Aorta (tissue), 5 donors: ENCODE data around the gene RCSD1. TPM values are rescaled to one million over a fixed set of nuclear protein-coding genes. Genes with fewer than 3 reads are reported as not detected.

Source experiments
- ATAC-seq: fragments of 200-7000 bp; cut with Tn5 transposase; one replicate; pipeline ENCODE4 v1.9.1; 2022; ENCODE audit warnings: moderate library complexity; ENCODE audit not compliant: low FRiP score
- DNase-seq, 2 donors: peaks; one replicate each; pipeline ENCODE4 v3.0.0-alpha.2; 2020
- H3K27ac ChIP-seq, 2 donors: one replicate each; pipeline ENCODE4 v1.5.1; 2013; ENCODE audit warnings: low read length in 2 of 2, mild to moderate bottlenecking in 2 of 2, moderate library complexity in 2 of 2, control low read depth in 1 of 2, inconsistent platforms in 1 of 2, low read depth in 1 of 2
- H3K27me3 ChIP-seq, 2 donors: one replicate each; pipeline ENCODE4 v1.6.1; 2013; ENCODE audit warnings: control low read depth in 1 of 2, low read length in 1 of 2, mild to moderate bottlenecking in 1 of 2, moderate library complexity in 1 of 2; ENCODE audit not compliant: insufficient read depth in 2 of 2, control insufficient read depth in 1 of 2
- H3K36me3 ChIP-seq, 2 donors: one replicate each; pipeline ENCODE4 v1.6.1; 2013; ENCODE audit warnings: control low read depth in 1 of 2, low read length in 1 of 2, mild to moderate bottlenecking in 1 of 2; ENCODE audit not compliant: insufficient read depth in 2 of 2, control insufficient read depth in 1 of 2
- H3K4me1 ChIP-seq, 2 donors: one replicate each; pipeline ENCODE4 v1.6.1; 2013; ENCODE audit warnings: low read length in 2 of 2, control low read depth in 1 of 2, mild to moderate bottlenecking in 1 of 2, moderate library complexity in 1 of 2; ENCODE audit not compliant: insufficient read depth in 2 of 2, control insufficient read depth in 1 of 2
- H3K4me3 ChIP-seq, 2 donors: one replicate each; pipeline ENCODE4 v1.5.1; 2013; ENCODE audit warnings: low read length in 2 of 2, control low read depth in 1 of 2, mild to moderate bottlenecking in 1 of 2
- H3K9me3 ChIP-seq: one replicate; pipeline ENCODE4 v1.6.1; 2013; ENCODE audit warnings: mild to moderate bottlenecking, low read length; ENCODE audit not compliant: control insufficient read depth
- WGBS, 2 donors: extraction: QIAGEN DNeasy Blood & Tissue Kit; methylation state at CpG; one replicate each; pipeline ENCODE4 v1.1.7; 2013; 5-methylcytosine and 5-hydroxymethylcytosine counted together
- intact Hi-C, 2 donors: fragments of 100-400 bp; cut with DNase I; formaldehyde crosslinking; loops; one replicate each; pipeline versions ENCODE4 v1.14.2 to v1.15.0; 2022
- polyA plus RNA-seq, 2 donors: library from polyadenylated mRNA; stranded (reverse); fragments of 200-250 nt; gene quantifications; one replicate each; pipeline ENCODE4 v1.2.3, GENCODE V29; 2013
- total RNA-seq, 2 donors: library from RNA; stranded (reverse); fragmentation: NEBNext Ultra II Directional; extraction: Animal tissue kit (Norgen Biotek cat#: 25700); gene quantifications; one replicate each; pipeline ENCODE4 v1.2.1, GENCODE V29; 2021
- donor health status: healthy with polysubstance abuse.
- donor health status: Bipolar disorder and iron deficiency.
- donor health status: DM: no; HTN: no; CAD: no.
- donor health status: DM: no; HTN: no; CAD: no.
- donor health status: DM: yes; HTN: yes; CAD: no.

The RCSD1 gene
- total and polyA plus RNA-seq, 4 donors: 8.7 to 17.9 (median 10.5) TPM

GRCh38 chr1:167675440-167675839 is 45.4 kb downstream of the RCSD1 start:
- Histone ChIP-seq H3K4me1 (no peaks in the 10 kb centered on the region), H3K4me3 (no peak overlapping the region), H3K27me3 (no peaks in the 10 kb centered on the region), H3K27ac (no peak overlapping the region), H3K9me3 (no peaks in the 10 kb centered on the region), H3K36me3 (no peaks in the 10 kb centered on the region)
- DNase-seq (no peak), ATAC-seq (no peak)
- WGBS, 2 donors: 92 to 94% methylated on average over 5 of the region's 5 CpGs
- intact Hi-C loops: no loop called here

GRCh38 chr1:167676205-167676915 is 46.3 kb downstream of the RCSD1 start:
- no peak overlapping the region for H3K27ac ChIP-seq
- ATAC-seq: no peak
- no peaks in the 10 kb centered on the region for H3K27me3 ChIP-seq
- no peak overlapping the region for H3K4me3 ChIP-seq
- no peak for DNase-seq
- intact Hi-C loops: no loop called here
- 86 to 88% methylated on average over 2 of the region's 2 CpGs for WGBS, 2 donors
- H3K9me3 ChIP-seq: no peaks in the 10 kb centered on the region
- H3K4me1 ChIP-seq: no peaks in the 10 kb centered on the region
- H3K36me3 ChIP-seq: no peaks in the 10 kb centered on the region

DNA sequence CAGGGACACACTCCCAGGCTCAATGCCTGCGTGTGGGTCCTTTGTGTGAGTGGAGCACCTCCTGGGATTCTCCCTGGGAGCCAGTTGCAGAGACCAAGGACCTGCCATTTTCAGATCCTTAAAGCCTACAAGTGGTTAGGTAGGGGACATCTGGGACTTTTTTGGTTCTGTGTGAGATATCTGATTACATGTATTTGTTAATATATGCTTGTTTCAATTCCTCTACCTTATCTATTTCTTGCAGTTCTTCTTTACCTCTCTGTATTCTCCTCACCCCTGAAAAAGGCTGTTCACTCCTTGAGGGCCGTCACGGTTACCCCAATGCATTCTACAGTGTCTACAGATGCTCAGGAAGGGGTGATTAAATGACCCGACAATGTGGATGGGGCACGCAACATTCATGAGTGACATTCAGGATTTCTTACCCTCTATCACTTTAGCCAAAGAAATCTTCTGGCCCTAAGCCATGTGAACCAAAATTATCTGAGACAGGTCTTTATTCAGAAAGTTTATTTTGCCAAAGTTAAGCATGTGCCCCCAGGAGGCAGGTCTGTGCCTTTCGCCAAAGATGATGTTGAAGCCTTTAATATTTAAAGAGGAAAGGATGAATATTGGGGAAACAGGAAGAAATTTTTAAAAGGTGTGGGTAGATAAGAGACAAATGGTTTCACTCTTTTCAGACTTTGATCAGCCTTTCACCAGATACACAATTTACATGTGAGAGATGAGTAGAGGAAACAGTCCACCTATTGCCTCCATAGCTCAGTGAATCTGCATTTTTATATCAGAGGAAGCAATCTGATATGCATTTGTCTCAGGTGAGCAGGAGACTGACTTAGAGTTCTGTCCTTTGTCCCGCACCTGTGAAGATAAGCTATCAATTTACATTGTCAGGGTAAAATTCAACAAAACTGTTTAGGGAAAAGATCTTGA is 47.1 kb downstream of the RCSD1 start:
- intact Hi-C loops: no loop called here
- DNase-seq (no peak), ATAC-seq (no peak)
- no peak overlapping the region for H3K4me3 ChIP-seq
- H3K27ac ChIP-seq: no peak overlapping the region
- no peaks in the 10 kb centered on the region for H3K9me3 ChIP-seq
- 65 to 79% methylated on average over 7 of the region's 7 CpGs for WGBS, 2 donors
- no peaks in the 10 kb centered on the region for H3K4me1 ChIP-seq
- no peaks in the 10 kb centered on the region for H3K27me3 ChIP-seq
- no peaks in the 10 kb centered on the region for H3K36me3 ChIP-seq

- Histone ChIP-seq H3K4me3 (no peak overlapping the region), H3K27ac (no peak overlapping the region), H3K4me1 (no peaks in the 10 kb centered on the region), H3K9me3 (no peaks in the 10 kb centered on the region), H3K27me3 (no peaks in the 10 kb centered on the region), H3K36me3 (no peaks in the 10 kb centered on the region)
- no peak for ATAC-seq
- intact Hi-C loops: no loop called here
- WGBS, 2 donors: 91 to 92% methylated on average over 10 of the region's 10 CpGs
- DNase-seq: no peak
Measured at GRCh38 chr1:167678422-167678821, 48.4 kb downstream of the RCSD1 start.

DNA sequence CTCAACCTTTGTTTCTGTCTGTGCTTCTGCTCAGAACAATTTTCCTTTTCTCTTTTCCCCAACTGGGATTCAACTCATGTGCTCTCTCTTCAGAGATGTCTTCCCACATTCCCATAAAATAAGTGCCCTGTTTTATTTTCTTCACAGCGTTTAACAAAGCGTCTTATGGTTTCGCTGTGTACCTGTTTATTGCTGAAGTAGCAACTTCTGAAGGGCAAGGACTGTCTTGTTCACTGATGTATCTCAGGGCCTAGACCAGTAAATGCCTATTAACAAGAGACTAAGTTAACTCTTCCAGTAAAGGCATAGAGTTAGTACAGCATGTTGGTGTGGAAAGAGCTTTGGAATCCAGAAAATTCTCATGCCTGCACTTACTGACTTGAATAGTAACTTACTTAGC is 48.8 kb downstream of the RCSD1 start:
- H3K9me3 ChIP-seq: no peaks in the 10 kb centered on the region
- H3K27ac ChIP-seq: no peak overlapping the region
- 97 to 98% methylated on average over 3 of the region's 3 CpGs for WGBS, 2 donors
- no peak overlapping the region for H3K4me3 ChIP-seq
- DNase-seq: no peak
- intact Hi-C loops: no loop called here
- H3K36me3 ChIP-seq: no peaks in the 10 kb centered on the region
- ATAC-seq: no peak
- no peaks in the 10 kb centered on the region for H3K4me1 ChIP-seq
- no peaks in the 10 kb centered on the region for H3K27me3 ChIP-seq

GRCh38 chr1:167679714-167680113 is 49.7 kb downstream of the RCSD1 start:
- no peaks in the 10 kb centered on the region for H3K9me3 ChIP-seq
- H3K27ac ChIP-seq: no peak overlapping the region
- H3K4me3 ChIP-seq: no peak overlapping the region
- no peaks in the 10 kb centered on the region for H3K4me1 ChIP-seq
- no peaks in the 10 kb centered on the region for H3K27me3 ChIP-seq
- WGBS, 2 donors: 95 to 96% methylated on average over 6 of the region's 6 CpGs
- intact Hi-C loops: no loop called here
- ATAC-seq: no peak
- peak in 1 of 2 donors; percentile 58 for DNase-seq
- no peaks in the 10 kb centered on the region for H3K36me3 ChIP-seq

DNA sequence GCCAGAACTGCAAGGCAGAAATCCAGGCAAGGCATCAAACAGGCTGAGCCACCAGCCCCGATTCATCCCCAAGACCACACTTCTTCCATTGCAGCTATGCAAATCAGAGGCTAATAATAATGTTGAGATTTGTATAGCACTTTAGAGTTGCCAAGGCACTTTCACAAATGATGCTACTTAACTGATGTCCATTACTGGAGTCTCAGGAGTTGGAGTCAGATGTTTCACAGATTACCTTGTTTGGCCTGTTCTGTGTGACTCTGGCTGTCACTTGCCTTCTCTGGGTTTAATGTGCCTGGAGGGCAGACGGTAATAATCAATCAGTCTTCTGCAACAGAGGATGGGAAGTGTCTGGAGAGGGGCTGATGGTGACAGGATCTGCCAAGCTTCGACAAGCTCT is 51.0 kb downstream of the RCSD1 start:
- no peak for DNase-seq
- no peak overlapping the region for H3K4me3 ChIP-seq
- no peaks in the 10 kb centered on the region for H3K36me3 ChIP-seq
- intact Hi-C loops: no loop called here
- H3K9me3 ChIP-seq: no peaks in the 10 kb centered on the region
- no peaks in the 10 kb centered on the region for H3K27me3 ChIP-seq
- ATAC-seq: no peak
- no peak overlapping the region for H3K27ac ChIP-seq
- no peaks in the 10 kb centered on the region for H3K4me1 ChIP-seq
- 29 to 42% methylated on average over 3 of the region's 3 CpGs for WGBS, 2 donors

- no peak overlapping the region for H3K4me3 ChIP-seq
- ATAC-seq (no peak), DNase-seq (no peak)
- no peak overlapping the region for H3K27ac ChIP-seq
- no peaks in the 10 kb centered on the region for H3K27me3 ChIP-seq
- no peaks in the 10 kb centered on the region for H3K4me1 ChIP-seq
- intact Hi-C loops: no loop called here
- WGBS, 2 donors: 24 to 33% methylated on average over 5 of the region's 5 CpGs
- H3K36me3 ChIP-seq: no peaks in the 10 kb centered on the region
- H3K9me3 ChIP-seq: no peaks in the 10 kb centered on the region
Measured at GRCh38 chr1:167681451-167682098, 51.5 kb downstream of the RCSD1 start.
